B cell (primary cell): ENCODE data around the gene TEX10. TPM values are rescaled to one million over a fixed set of nuclear protein-coding genes. Genes with fewer than 3 reads are reported as not detected.

ENCODE experiments used
- ATAC-seq: fragments of 200-7000 bp; cut with Tn5 transposase; one replicate; pipeline ENCODE4 v1.10.0; 2021; ENCODE audit warnings: low read depth, mild to moderate bottlenecking, moderate number of reproducible peaks, moderate library complexity
- CTCF ChIA-PET: fragments of 350-600 bp; sonication (Branson Sonifier 250); formaldehyde crosslinking; loops from one replicate; lab custom pipeline; 2021; ENCODE audit warnings: antibody characterized with exemption, inconsistent platforms; lab: Charles Lee
- POLR2A ChIA-PET: fragments of 350-600 bp; sonication (Branson Sonifier 250); formaldehyde crosslinking; loops from one replicate; lab custom pipeline; 2021; ENCODE audit warnings: antibody characterized with exemption; lab: Charles Lee
- DNase-seq: peaks from one replicate; pipeline ENCODE4 v3.0.0; 2013
- H2AFZ ChIP-seq: 2 replicates; pipeline ENCODE4 v1.6.1; 2012; ENCODE audit warnings: mild to moderate bottlenecking, low read depth, low read length; ENCODE audit not compliant: insufficient read depth, poor library complexity, severe bottlenecking
- H3K27ac ChIP-seq, 2 donors: 1 replicate in 1 of 2; 2 replicates in 1 of 2; pipeline ENCODE4 v1.5.1; 2012 to 2013; ENCODE audit warnings: low read length in 2 of 2, mild to moderate bottlenecking in 2 of 2, moderate library complexity in 1 of 2
- H3K27me3 ChIP-seq, 4 experiments: fragments of 200-600 bp in 1 of 4; sonication (generic) in 1 of 4; replicated peaks in 1 of 4; 1 replicate in 2 of 4; 2 replicates in 2 of 4; pipeline versions ENCODE4 v1.6.1 to v1.7.0; 2013 to 2016; ENCODE audit warnings: low read length in 3 of 4, mild to moderate bottlenecking in 2 of 4, mixed read lengths in 1 of 4, moderate library complexity in 1 of 4; ENCODE audit not compliant: insufficient read depth in 4 of 4, control insufficient read depth in 3 of 4; ENCODE audit errors: control extremely low read depth in 1 of 4
- H3K36me3 ChIP-seq, 2 experiments: replicated peaks in 1 of 2; 1 replicate in 1 of 2; 2 replicates in 1 of 2; pipeline versions ENCODE4 v1.6.1 to v1.7.1; 2013; ENCODE audit warnings: low read length in 1 of 2; ENCODE audit not compliant: insufficient read depth in 2 of 2, control insufficient read depth in 1 of 2; ENCODE audit errors: control extremely low read depth in 1 of 2, extremely low read depth in 1 of 2
- H3K4me1 ChIP-seq, 2 donors: fragments of 200-600 bp in 1 of 2; sonication (generic) in 1 of 2; 1 replicate in 1 of 2; 2 replicates in 1 of 2; pipeline versions ENCODE4 v1.5.1 to v1.6.1; 2013 to 2017; ENCODE audit warnings: low read length in 2 of 2; ENCODE audit not compliant: control insufficient read depth in 2 of 2, insufficient read depth in 2 of 2
- H3K4me2 ChIP-seq: replicated peaks from 2 replicates; pipeline ENCODE3; 2012; ENCODE audit warnings: mild to moderate bottlenecking, low read depth, low read length; ENCODE audit not compliant: poor library complexity, severe bottlenecking
- H3K4me3 ChIP-seq, 5 experiments: fragments of 200-600 bp in 1 of 5; sonication (generic) in 1 of 5; 1 replicate in 3 of 5; 2 replicates in 2 of 5; pipeline versions ENCODE4 v1.5.1 to v1.7.0; 2011 to 2016; ENCODE audit warnings: low read length in 4 of 5, mild to moderate bottlenecking in 4 of 5, low read depth in 2 of 5, control low read depth in 1 of 5, moderate library complexity in 1 of 5; ENCODE audit not compliant: insufficient read depth in 1 of 5; ENCODE audit errors: control extremely low read depth in 1 of 5, extremely low read depth in 1 of 5
- H3K79me2 ChIP-seq: fragments of 200-600 bp; sonication (generic); one replicate; pipeline ENCODE4 v1.6.0; 2016; ENCODE audit warnings: low read length; ENCODE audit not compliant: control insufficient read depth, insufficient read depth
- H3K9ac ChIP-seq: fragments of 200-600 bp; sonication (generic); 2 replicates; pipeline ENCODE4 v1.6.1; 2017; ENCODE audit warnings: mild to moderate bottlenecking, low read length, moderate library complexity
- H3K9me3 ChIP-seq, 3 donors: one replicate each; pipeline versions ENCODE4 v1.6.1 to v1.7.1; 2013; ENCODE audit warnings: low read length in 2 of 3; ENCODE audit not compliant: control insufficient read depth in 2 of 3, insufficient read depth in 1 of 3; ENCODE audit errors: control extremely low read depth in 1 of 3
- H4K20me1 ChIP-seq: 2 replicates; pipeline ENCODE4 v1.6.0; 2012; ENCODE audit warnings: mild to moderate bottlenecking, low read length; ENCODE audit not compliant: insufficient read depth, control insufficient read depth, poor library complexity, severe bottlenecking
- H3K27ac Mint-ChIP-seq: one replicate; pipeline ENCODE4 v1.8.0; 2021; ENCODE audit warnings: mixed read lengths
- H3K27me3 Mint-ChIP-seq: one replicate; pipeline ENCODE4 v1.8.0; 2021; ENCODE audit warnings: mixed read lengths
- H3K4me1 Mint-ChIP-seq: one replicate; pipeline ENCODE4 v1.8.0; 2021; ENCODE audit warnings: mixed read lengths
- H3K4me3 Mint-ChIP-seq: one replicate; pipeline ENCODE4 v1.8.0; 2021; ENCODE audit warnings: mixed read lengths
- H3K9me3 Mint-ChIP-seq: one replicate; pipeline ENCODE4 v1.8.0; 2022; ENCODE audit warnings: mixed read lengths; ENCODE audit not compliant: insufficient read depth
- CTCF ChIP-seq: fragments of 200-600 bp; IDR thresholded peaks from one replicate; pipeline ENCODE4 v1.8.0; 2022; ENCODE audit warnings: antibody characterized with exemption, mild to moderate bottlenecking
- EZH2 ChIP-seq: IDR thresholded peaks from 2 replicates; pipeline ENCODE4 v1.6.1; 2012; ENCODE audit warnings: borderline replicate concordance, low read depth, mild to moderate bottlenecking, moderate library complexity, low read length; ENCODE audit not compliant: insufficient read depth, poor library complexity, severe bottlenecking
- WGBS: methylation state at CpG from one replicate; pipeline ENCODE4 v1.1.5; 2013; ENCODE audit warnings: missing lambda C conversion rate; ENCODE audit not compliant: insufficient coverage; 5-methylcytosine and 5-hydroxymethylcytosine counted together
- intact Hi-C: fragments of 100-400 bp; cut with micrococcal nuclease; formaldehyde crosslinking; loops from one replicate; pipeline ENCODE4 v1.10.0; 2022
- polyA plus RNA-seq: library from polyadenylated mRNA; depleted of rRNA; stranded (reverse); fragments of >200 nt; gene quantifications from 2 replicates; pipeline ENCODE4 v1.2.3, GENCODE V29; 2012
- total RNA-seq, 2 donors: library from RNA; stranded (reverse); fragments of 120-200 nt in 1 of 2; gene quantifications; 1 replicate in 1 of 2; 2 replicates in 1 of 2; pipeline versions ENCODE4 v1.2.3 to v1.2.4, GENCODE V29; 2013 to 2022

Gene TEX10
- total and polyA plus RNA-seq, 2 donors (not counting 1 experiment from before 2014, with no cell fraction given): 15.5 to 24.9 TPM

- Mint-ChIP-seq H3K27ac (no peak overlapping the region), H3K4me1 (no peaks in the 10 kb centered on the region), H3K4me3 (no peak overlapping the region), H3K27me3 (no peaks in the 10 kb centered on the region), H3K9me3 (no peaks in the 10 kb centered on the region)
- no peak overlapping the region for H3K9ac ChIP-seq
- peaks cover 0 to 12% (median 0%) of the 10 kb centered on the region in 3 donors for H3K9me3 ChIP-seq
- H3K4me2 ChIP-seq: no peak overlapping the region
- no peak overlapping the region for H2AFZ ChIP-seq
- no peaks in the 10 kb centered on the region for H3K27me3 ChIP-seq
- CTCF ChIA-PET: no interaction called here
- ATAC-seq (no peak), DNase-seq (no peak)
- TF ChIP-seq EZH2 (no peak), CTCF (no peak)
- no peaks in the 10 kb centered on the region for H3K36me3 ChIP-seq
- H4K20me1 ChIP-seq: no peaks in the 10 kb centered on the region
- H3K4me3 ChIP-seq: no peak overlapping the region
- H3K79me2 ChIP-seq: no peaks in the 10 kb centered on the region
- H3K27ac ChIP-seq: no peak overlapping the region
- POLR2A ChIA-PET: interaction anchor here (0.7 kb wide), 1 partner anchor 31 kb away, joined by 3 read pairs; no protein-coding TSS in a partner anchor
- intact Hi-C loops: no loop called here
- WGBS: 86% methylated on average over 1 of the region's 9 CpGs
- no peaks in the 10 kb centered on the region for H3K4me1 ChIP-seq
Observed at GRCh38 chr9:100396769-100397168, 44.0 kb upstream of the TEX10 start.

GRCh38 chr9:100394816-100395215, 42.1 kb upstream of the TEX10 start:
- Histone ChIP-seq H3K27ac (no peak overlapping the region), H4K20me1 (no peaks in the 10 kb centered on the region), H3K9me3 (peaks cover 0 to 12% (median 0%) of the 10 kb centered on the region in 3 donors), H3K27me3 (no peaks in the 10 kb centered on the region), H3K4me2 (no peak overlapping the region), H2AFZ (no peak overlapping the region), H3K4me3 (no peak overlapping the region), H3K79me2 (no peaks in the 10 kb centered on the region), H3K36me3 (no peaks in the 10 kb centered on the region), H3K9ac (no peak overlapping the region), H3K4me1 (no peaks in the 10 kb centered on the region)
- Mint-ChIP-seq H3K27ac (no peak overlapping the region), H3K4me3 (no peak overlapping the region), H3K4me1 (no peaks in the 10 kb centered on the region), H3K27me3 (no peaks in the 10 kb centered on the region), H3K9me3 (no peaks in the 10 kb centered on the region)
- WGBS: no CpG with 5 or more reads among the region's 2 CpGs
- ChIA-PET CTCF (no interaction called here), POLR2A (no interaction called here)
- no peak for TF ChIP-seq EZH2
- TF ChIP-seq CTCF: no peak
- no peak for ATAC-seq
- DNase-seq: no peak
- intact Hi-C loops: no loop called here
